Activated CD8-positive, alpha-beta memory T cell treated with anti-CD3 and anti-CD28 coated beads for 36 hours (primary cell): ENCODE results near the gene RBM20. TPM values are rescaled to one million over a fixed set of nuclear protein-coding genes. Genes with fewer than 3 reads are reported as not detected.

ENCODE experiments used
- CTCF ChIA-PET: fragments of 350-600 bp; sonication (Branson Sonifier 250); formaldehyde crosslinking; loops from one replicate; lab custom pipeline; 2021; ENCODE audit warnings: antibody characterized with exemption; lab: Charles Lee
- POLR2A ChIA-PET: fragments of 350-600 bp; sonication (Branson Sonifier 250); formaldehyde crosslinking; loops from one replicate; lab custom pipeline; 2021; ENCODE audit warnings: antibody characterized with exemption; lab: Charles Lee
- total RNA-seq, 2 experiments: library from RNA; stranded (reverse); gene quantifications; one replicate each; pipeline ENCODE4 v1.2.3, GENCODE V29; 2021

Gene RBM20
- total RNA-seq, 2 experiments from 2014 or later, result 0.15 to 0.42 TPM

DNA sequence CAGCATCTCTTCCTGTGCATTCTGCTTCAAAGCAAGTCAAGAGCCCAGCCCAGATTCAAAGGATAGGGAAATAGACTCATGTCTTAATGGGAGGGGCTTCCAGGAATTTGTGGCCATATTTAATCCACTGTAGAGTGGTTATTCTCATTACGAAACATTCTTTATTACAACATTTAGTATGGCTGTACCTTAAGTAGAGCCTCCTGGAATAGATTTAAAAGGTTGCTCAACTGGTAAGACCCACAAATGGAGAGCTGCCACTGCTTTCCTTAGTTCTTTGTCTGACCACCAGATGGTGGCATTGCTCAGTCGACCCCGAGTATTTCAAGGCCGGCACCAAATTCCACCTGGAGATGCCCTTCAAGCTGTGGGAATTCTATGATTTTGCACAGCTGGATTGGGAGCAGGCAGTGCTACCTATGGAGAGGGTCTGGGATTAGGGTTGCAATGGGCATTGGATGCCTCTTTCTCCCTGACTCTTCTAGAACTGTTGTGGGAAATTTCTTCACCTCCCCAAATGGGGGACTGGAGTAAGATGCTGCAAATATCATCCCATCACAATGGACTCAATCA, 102.2 kb downstream of the RBM20 start:
- ChIA-PET POLR2A (no interaction called here), CTCF (interaction anchor here (1.1 to 1.9 kb wide), 4 partner anchors 28 to 172 kb away, joined by 3 to 7 read pairs (median 4); partner anchors contain the start of genes BBIP1 and SHOC2)

GRCh38 chr10:110746969-110747608, 103.0 kb downstream of the RBM20 start:
- ChIA-PET CTCF (interaction anchor here (1.1 to 1.9 kb wide), 4 partner anchors 27 to 172 kb away, joined by 3 to 7 read pairs (median 4); partner anchors contain the start of genes BBIP1 and SHOC2), POLR2A (no interaction called here)

GRCh38 chr10:110747609-110748464, 103.7 kb downstream of the RBM20 start:
- POLR2A ChIA-PET, result no interaction called here
- CTCF ChIA-PET, result interaction anchor here (0.9 to 1.3 kb wide), 2 partner anchors 9 to 155 kb away, joined by 3 to 5 read pairs; no protein-coding TSS in a partner anchor

DNA sequence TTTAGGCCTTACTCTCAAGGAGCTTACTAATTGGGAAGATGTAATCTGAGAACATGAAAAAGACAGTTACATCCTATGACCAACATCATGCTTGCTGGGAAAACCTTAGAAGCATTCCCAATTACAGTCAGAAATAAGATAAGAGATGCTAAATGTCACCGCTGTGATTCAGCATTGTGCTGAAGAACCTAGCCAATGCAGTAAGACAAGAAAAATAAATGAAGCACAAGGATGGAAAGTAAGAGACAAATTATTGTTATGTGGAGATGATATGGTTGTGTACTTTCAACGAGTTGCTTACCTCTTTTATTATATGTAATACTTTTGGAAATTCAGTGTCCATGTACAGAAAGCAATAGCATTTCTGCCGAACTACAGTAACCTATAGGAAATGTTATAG, 104.8 kb downstream of the RBM20 start:
- POLR2A ChIA-PET, result interaction anchor here (0.7 kb wide), 1 partner anchor 53 kb away, joined by 4 read pairs; no protein-coding TSS in a partner anchor
- CTCF ChIA-PET, result interaction anchor here (0.9 to 1.3 kb wide), 3 partner anchors 8 to 154 kb away, joined by 3 to 5 read pairs (median 4); no protein-coding TSS in a partner anchor

GRCh38 chr10:110750931-110751330, 106.8 kb downstream of the RBM20 start:
- ChIA-PET POLR2A (interaction anchor here (1.3 kb wide), 1 partner anchor 23 kb away, joined by 3 read pairs; no protein-coding TSS in a partner anchor), CTCF (no interaction called here)

DNA sequence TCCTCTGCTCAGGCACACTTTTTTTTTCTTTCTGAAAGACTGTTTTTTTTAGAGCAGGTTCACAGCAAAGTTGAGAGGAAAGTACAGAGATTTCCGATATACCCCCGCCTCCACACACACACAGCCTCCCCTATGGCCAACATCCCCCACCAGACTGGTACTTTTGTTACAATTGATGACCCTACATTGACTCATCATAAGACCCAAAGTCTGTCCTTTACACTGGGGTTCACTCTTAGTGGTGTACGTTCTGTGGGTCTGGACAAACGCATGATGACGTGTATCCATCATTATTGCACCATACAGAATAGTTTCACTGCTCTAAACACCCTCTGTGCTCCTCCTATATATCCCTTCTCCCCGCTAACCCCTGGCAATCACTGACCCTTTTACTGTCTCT, 107.7 kb downstream of the RBM20 start:
- CTCF ChIA-PET, result no interaction called here

GRCh38 chr10:110753462-110753861, 109.3 kb downstream of the RBM20 start:
- POLR2A ChIA-PET, result no interaction called here

More for the DNA sequence above, 107.7 kb downstream of the RBM20 start:
- POLR2A ChIA-PET, result no interaction called here

GRCh38 chr10:110754375-110755105, 110.4 kb downstream of the RBM20 start:
- POLR2A ChIA-PET, result no interaction called here
- CTCF ChIA-PET, result no interaction called here

More at GRCh38 chr10:110753462-110753861, 109.3 kb downstream of the RBM20 start:
- CTCF ChIA-PET, result interaction anchor here (0.8 kb wide), 1 partner anchor 21 kb away, joined by 3 read pairs; no protein-coding TSS in a partner anchor

- POLR2A ChIA-PET, result no interaction called here
These were observed 111.6 kb downstream of the RBM20 start for GRCh38 chr10:110755781-110756180.

GRCh38 chr10:110756876-110757275, 112.7 kb downstream of the RBM20 start:
- POLR2A ChIA-PET, result no interaction called here
- CTCF ChIA-PET, result interaction anchor here (1.3 kb wide), 1 partner anchor 9 kb away, joined by 5 read pairs; no protein-coding TSS in a partner anchor

More at GRCh38 chr10:110755781-110756180, 111.6 kb downstream of the RBM20 start:
- CTCF ChIA-PET, result interaction anchor here (1.2 kb wide), 1 partner anchor 18 kb away, joined by 5 read pairs; no protein-coding TSS in a partner anchor

DNA sequence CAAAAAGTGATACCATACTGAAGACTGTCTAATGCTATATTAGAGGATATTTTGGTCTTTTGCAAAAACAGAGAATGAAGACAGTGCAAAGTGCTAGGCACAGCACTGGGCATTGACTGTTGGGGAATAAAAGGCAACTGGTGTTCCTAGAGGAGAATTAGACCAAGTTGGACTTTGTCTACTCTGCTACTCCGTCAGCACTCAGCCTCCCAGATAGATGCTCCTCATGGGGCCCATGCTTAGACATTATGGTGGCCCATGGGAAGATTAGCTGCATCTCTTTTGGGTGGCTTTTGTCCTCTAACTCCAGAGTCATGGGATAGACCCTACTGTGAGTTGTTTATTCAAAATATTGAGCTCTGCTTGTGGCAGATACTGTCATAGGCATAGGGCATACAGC, 113.5 kb downstream of the RBM20 start:
- ChIA-PET POLR2A (no interaction called here), CTCF (interaction anchor here (1.3 kb wide), 1 partner anchor 9 kb away, joined by 5 read pairs; no protein-coding TSS in a partner anchor)

- ChIA-PET CTCF (interaction anchor here (1.0 kb wide), 1 partner anchor 27 kb away, joined by 3 read pairs; no protein-coding TSS in a partner anchor), POLR2A (no interaction called here)
These were observed 114.1 kb downstream of the RBM20 start for GRCh38 chr10:110758128-110758765.

- ChIA-PET POLR2A (interaction anchor here (0.5 kb wide), 1 partner anchor 148 kb away, joined by 4 read pairs; no protein-coding TSS in a partner anchor), CTCF (interaction anchor here (1.0 kb wide), 1 partner anchor 28 kb away, joined by 3 read pairs; no protein-coding TSS in a partner anchor)
These were observed 114.8 kb downstream of the RBM20 start for GRCh38 chr10:110758898-110759297.

DNA sequence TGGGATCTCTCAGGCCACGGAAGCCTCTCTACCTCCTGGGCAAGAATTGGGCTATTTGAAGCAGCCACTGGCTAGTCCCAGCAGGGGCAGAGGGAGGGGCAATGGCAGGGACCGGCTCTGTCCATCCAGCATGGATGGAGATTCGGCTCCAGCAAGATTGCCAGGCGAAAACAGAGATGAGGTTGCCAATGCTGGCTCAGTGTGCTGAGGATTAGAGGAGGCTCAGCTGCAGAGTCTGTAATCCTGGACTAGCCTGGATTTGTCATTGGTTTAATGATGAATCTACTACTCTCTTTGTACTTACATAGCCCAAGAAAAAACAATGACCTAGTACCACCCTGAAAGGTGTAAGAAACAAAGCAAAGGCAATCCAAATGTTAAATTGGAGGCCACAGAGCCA, 115.4 kb downstream of the RBM20 start:
- ChIA-PET POLR2A (interaction anchor here (0.5 kb wide), 1 partner anchor 148 kb away, joined by 4 read pairs; no protein-coding TSS in a partner anchor), CTCF (interaction anchor here (0.6 kb wide), 1 partner anchor 51 kb away, joined by 6 read pairs; no protein-coding TSS in a partner anchor)

GRCh38 chr10:110762109-110762848, 118.1 kb downstream of the RBM20 start:
- POLR2A ChIA-PET, result interaction anchor here (0.6 kb wide), 1 partner anchor 200 kb away, joined by 3 read pairs; no protein-coding TSS in a partner anchor
- CTCF ChIA-PET, result no interaction called here

DNA sequence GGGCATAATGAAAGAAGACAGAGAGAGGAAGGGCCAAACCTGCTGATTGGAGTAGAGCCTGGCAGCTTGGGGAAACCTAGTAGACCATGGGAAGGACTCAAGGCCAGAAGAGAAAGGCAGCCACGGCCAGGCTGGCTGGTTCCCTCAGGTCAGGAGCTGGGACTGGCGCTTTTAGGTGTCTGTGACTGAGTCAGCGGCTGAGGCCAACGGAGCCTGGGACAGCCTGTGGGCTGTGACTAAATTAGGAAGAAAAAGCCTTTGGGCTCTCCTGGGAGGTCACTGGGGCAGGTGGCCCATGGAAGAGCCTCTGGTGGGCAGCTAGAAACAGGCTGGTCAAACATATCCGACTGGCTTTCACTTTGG, 118.7 kb downstream of the RBM20 start:
- ChIA-PET CTCF (interaction anchor here (0.7 kb wide), 1 partner anchor 498 kb away, joined by 3 read pairs; no protein-coding TSS in a partner anchor), POLR2A (no interaction called here)

GRCh38 chr10:110764378-110764777, 120.2 kb downstream of the RBM20 start:
- CTCF ChIA-PET, result interaction anchor here (1.5 kb wide), 1 partner anchor 9 kb away, joined by 6 read pairs; no protein-coding TSS in a partner anchor
- POLR2A ChIA-PET, result no interaction called here
